Measurements from ENCODE around the gene CAMK1D. TPM values are rescaled to one million over a fixed set of nuclear protein-coding genes. Genes with fewer than 3 reads are reported as not detected.

Gene CAMK1D
- polyA plus RNA-seq, 2 of the 4 experiments (the other 2 are of a cell fraction), result 6.6 to 12.5 TPM

- TF ChIP-seq HMGXB4 (CRISPR knock-in tag; IDR thresholded peaks at IDR 0.05; ENCODE audit: borderline replicate concordance) (no peak), EHF (CRISPR knock-in tag; IDR thresholded peaks at IDR 0.05) (no peak), ESRRA (IDR thresholded peaks at IDR 0.05; ENCODE audit: borderline replicate concordance, low read length) (no peak)
Measured at GRCh38 chr10:12650538-12651298, 301.4 kb downstream of the CAMK1D start (continued).

DNA sequence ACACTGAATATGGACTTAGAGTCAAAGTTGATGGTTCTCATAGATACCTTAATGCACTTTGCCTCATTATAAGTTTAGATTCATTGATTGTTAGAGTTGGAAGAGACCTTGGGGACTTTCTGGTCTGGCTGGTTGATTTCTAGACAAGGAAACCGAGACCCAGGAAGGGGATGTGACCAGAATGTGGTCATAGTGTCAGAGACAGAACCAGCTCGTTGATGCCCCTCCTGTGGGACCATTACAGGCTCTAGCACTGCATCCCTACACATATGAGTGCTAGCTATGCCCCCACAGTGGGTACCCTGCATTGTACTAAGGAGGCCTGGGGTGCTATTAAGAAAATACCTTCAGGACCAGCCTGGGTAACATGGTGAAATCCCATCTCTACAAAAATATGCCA, 306.6 kb downstream of the CAMK1D start:
- FAIRE-seq (no peak), DNase-seq (ENCODE audit: low read depth in 1 of 2, low spot score in 1 of 2) (no peak), ATAC-seq (no peak)
- Histone ChIP-seq H3K4me2 (no peak overlapping the region), H3K27ac (no peak overlapping the region), H3K4me1 (no peaks in the 10 kb centered on the region), H3K4me3 (no peak overlapping the region), H3K9me3 (peaks cover 15% of the 10 kb centered on the region)
- no peak for TF ChIP-seq RCOR1 (IDR thresholded peaks at IDR 0.05; ENCODE audit: low read depth, low read length)
- TF ChIP-seq POLR2A (IDR thresholded peaks at IDR 0.05; ENCODE audit: low read length), result no peak
- TF ChIP-seq, protein P1, sequence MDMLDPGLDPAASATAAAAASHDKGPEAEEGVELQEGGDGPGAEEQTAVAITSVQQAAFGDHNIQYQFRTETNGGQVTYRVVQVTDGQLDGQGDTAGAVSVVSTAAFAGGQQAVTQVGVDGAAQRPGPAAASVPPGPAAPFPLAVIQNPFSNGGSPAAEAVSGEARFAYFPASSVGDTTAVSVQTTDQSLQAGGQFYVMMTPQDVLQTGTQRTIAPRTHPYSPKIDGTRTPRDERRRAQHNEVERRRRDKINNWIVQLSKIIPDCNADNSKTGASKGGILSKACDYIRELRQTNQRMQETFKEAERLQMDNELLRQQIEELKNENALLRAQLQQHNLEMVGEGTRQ (IDR thresholded peaks at IDR 0.05), result no peak
- no peak for TF ChIP-seq CEBPB (IDR thresholded peaks at IDR 0.05)
- no peak for TF ChIP-seq ATOH8 (CRISPR knock-in tag; IDR thresholded peaks at IDR 0.05; ENCODE audit: low read depth)
- TF ChIP-seq BCL3 (IDR thresholded peaks at IDR 0.05), result no peak
- TF ChIP-seq, protein P2, sequence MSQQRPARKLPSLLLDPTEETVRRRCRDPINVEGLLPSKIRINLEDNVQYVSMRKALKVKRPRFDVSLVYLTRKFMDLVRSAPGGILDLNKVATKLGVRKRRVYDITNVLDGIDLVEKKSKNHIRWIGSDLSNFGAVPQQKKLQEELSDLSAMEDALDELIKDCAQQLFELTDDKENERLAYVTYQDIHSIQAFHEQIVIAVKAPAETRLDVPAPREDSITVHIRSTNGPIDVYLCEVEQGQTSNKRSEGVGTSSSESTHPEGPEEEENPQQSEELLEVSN (IDR thresholded peaks at IDR 0.05; ENCODE audit: borderline replicate concordance, low read depth), result no peak
- TF ChIP-seq RNF2 (IDR thresholded peaks at IDR 0.05; ENCODE audit: borderline replicate concordance, low read depth), result no peak
- no peak for TF ChIP-seq ZC3H11A (IDR thresholded peaks at IDR 0.05)
- ChIA-PET CTCF (interaction anchor here (0.6 to 2.8 kb wide), 26 partner anchors 9 to 441 kb away, joined by 3 to 16 read pairs (median 4); no protein-coding TSS in a partner anchor), POLR2A (interaction anchor here (1.2 kb wide), 1 partner anchor 25 kb away, joined by 3 read pairs; no protein-coding TSS in a partner anchor)
- WGBS (ENCODE audit: missing lambda C conversion rate), result 65% methylated on average over 2 of the region's 2 CpGs

DNA sequence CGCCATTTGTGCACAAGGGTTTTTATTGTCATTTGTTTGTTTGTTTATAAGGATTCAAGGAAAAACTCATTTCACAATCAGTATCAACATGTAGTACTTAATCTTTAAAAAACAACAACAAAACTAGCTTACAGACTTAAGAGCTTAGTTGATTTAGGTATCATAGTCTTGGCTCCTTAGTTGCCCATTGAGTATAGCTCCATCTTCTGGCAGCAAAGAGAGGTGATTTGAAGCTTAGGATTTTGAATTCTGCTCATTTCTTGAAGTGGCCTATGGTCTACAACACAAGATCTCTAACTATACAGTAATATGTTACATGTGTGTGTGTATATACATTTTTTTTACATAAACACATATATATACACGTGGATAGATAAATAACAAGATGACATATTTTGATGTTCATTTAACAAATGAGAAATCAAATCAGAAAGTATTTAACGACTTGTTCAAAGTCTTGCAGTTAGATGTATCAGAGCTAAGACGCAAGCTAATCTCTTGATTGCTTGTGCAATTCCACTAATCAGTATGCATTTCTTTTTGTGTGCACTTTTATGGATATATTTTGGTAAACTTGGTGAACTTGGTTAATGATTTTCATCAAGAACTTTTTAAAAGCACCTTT, 307.3 kb downstream of the CAMK1D start:
- H3K4me2 ChIP-seq, result no peak overlapping the region
- no peak overlapping the region for H3K27ac ChIP-seq
- no peak overlapping the region for H3K4me3 ChIP-seq
- CTCF ChIA-PET, result interaction anchor here (0.6 to 2.8 kb wide), 27 partner anchors 9 to 442 kb away, joined by 3 to 16 read pairs (median 4); no protein-coding TSS in a partner anchor
- TF ChIP-seq ZNF302 (CRISPR knock-in tag; IDR thresholded peaks at IDR 0.05) (no peak), ZC3H11A (IDR thresholded peaks at IDR 0.05) (no peak), SMC3 (IDR thresholded peaks at IDR 0.05) (peak; percentile 79), RCOR1 (IDR thresholded peaks at IDR 0.05; ENCODE audit: low read depth, low read length) (no peak), HEYL (CRISPR knock-in tag; IDR thresholded peaks at IDR 0.05) (no peak), RAD21 (conservative IDR thresholded peaks at IDR 0.05 in 1 of 2, IDR thresholded peaks at IDR 0.05 in 1 of 2) (peak; percentile 80 to 82), HOXB13 (CRISPR knock-in tag; IDR thresholded peaks at IDR 0.05; ENCODE audit: low read depth) (no peak), NFE2L2 (conservative IDR thresholded peaks at IDR 0.05; ENCODE audit: low read length) (no peak), CTCF (IDR thresholded peaks at IDR 0.05) (peak; percentile 69)
- peak; percentile 50 to 77 for DNase-seq (ENCODE audit: low read depth in 1 of 2, low spot score in 1 of 2)
- WGBS (ENCODE audit: missing lambda C conversion rate), result 69% methylated on average over 4 of the region's 4 CpGs
- H3K4me1 ChIP-seq, result no peaks in the 10 kb centered on the region
- no peak for FAIRE-seq
- ATAC-seq, result peak; percentile 59 to 72; a peak in 4 of 6 replicates
- POLR2A ChIA-PET, result interaction anchor here (1.2 kb wide), 1 partner anchor 25 kb away, joined by 3 read pairs; no protein-coding TSS in a partner anchor
- H3K9me3 ChIP-seq, result peaks cover 15% of the 10 kb centered on the region
